GM21737 (cell line): Measurements from ENCODE around the gene CNTD1.

Source experiments
- ATAC-seq: cut with Tn5 transposase; IDR thresholded peaks from one replicate; pipeline ENCODE4 v1.9.1; 2021; ENCODE audit warnings: mild to moderate bottlenecking, moderate library complexity; ENCODE audit not compliant: unreplicated experiment

Gene CNTD1

GRCh38 chr17:42779304-42779935, 19.2 kb upstream of the CNTD1 start:
- ATAC-seq: no peak

GRCh38 chr17:42779936-42780850, 18.5 kb upstream of the CNTD1 start, which contains the start of gene WNK4:
TSS of gene WNK4 (plus strand) at chr17:42780610. CDS start at chr17:42780699, 89 bp downstream.
- no peak for ATAC-seq

GRCh38 chr17:42780851-42781638, 17.6 kb upstream of the CNTD1 start:
- ATAC-seq: no peak

- no peak for ATAC-seq
These were observed 17.0 kb upstream of the CNTD1 start for GRCh38 chr17:42781639-42782165.

- ATAC-seq: no peak
These were observed 16.2 kb upstream of the CNTD1 start for GRCh38 chr17:42782166-42783061.

- no peak for ATAC-seq
These were observed 15.4 kb upstream of the CNTD1 start for GRCh38 chr17:42783062-42783790.

- no peak for ATAC-seq
These were observed 14.9 kb upstream of the CNTD1 start for GRCh38 chr17:42783791-42784138.

GRCh38 chr17:42784409-42784808, 14.3 kb upstream of the CNTD1 start:
- ATAC-seq: no peak

- ATAC-seq: no peak
These were observed 13.7 kb upstream of the CNTD1 start for GRCh38 chr17:42784811-42785592.

- no peak for ATAC-seq
These were observed 11.4 kb upstream of the CNTD1 start for GRCh38 chr17:42787266-42787665.

- no peak for ATAC-seq
These were observed 6.7 kb upstream of the CNTD1 start for GRCh38 chr17:42791948-42792347.

GRCh38 chr17:42792545-42792944, 6.1 kb upstream of the CNTD1 start:
- ATAC-seq: no peak

GRCh38 chr17:42795061-42795460, 3.6 kb upstream of the CNTD1 start:
- no peak for ATAC-seq

- ATAC-seq: no peak
These were observed 3.2 kb upstream of the CNTD1 start for GRCh38 chr17:42795465-42795864.

- no peak for ATAC-seq
These were observed 2.4 kb upstream of the CNTD1 start for GRCh38 chr17:42796066-42796758.

GRCh38 chr17:42797067-42798007, 1.3 kb upstream of the CNTD1 start:
- ATAC-seq: no peak

GRCh38 chr17:42798011-42798382, 664 bp upstream of the CNTD1 start:
- ATAC-seq: no peak
